Glomerular endothelial cell (primary cell): ENCODE data around the gene PLEKHA7. TPM values are rescaled to one million over a fixed set of nuclear protein-coding genes. Genes with fewer than 3 reads are reported as not detected.

Experiments
- DNase-seq: peaks from one replicate; pipeline ENCODE4 v3.0.0-alpha.2; 2011; ENCODE audit warnings: low read depth, low spot score; ENCODE audit errors: extremely low read depth
- total RNA-seq: library from RNA; depleted of rRNA; stranded (reverse); fragments of >200 nt; gene quantifications from 2 replicates; pipeline ENCODE4 v1.2.3, GENCODE V29; 2015

The PLEKHA7 gene
- total RNA-seq, 1 donor from 2014 or later: 0.18 TPM

GRCh38 chr11:16749666-16750065 lies 264.5 kb downstream of the PLEKHA7 start:
- DNase-seq: no peak

- no peak for DNase-seq
Measured at GRCh38 chr11:16749092-16749491, 265.1 kb downstream of the PLEKHA7 start.

- DNase-seq: no peak
Measured at GRCh38 chr11:16745950-16746605, 268.1 kb downstream of the PLEKHA7 start.

- DNase-seq: no peak
Measured at GRCh38 chr11:16744128-16744725, 270.0 kb downstream of the PLEKHA7 start.

- no peak for DNase-seq
Measured at GRCh38 chr11:16743478-16743877, 270.7 kb downstream of the PLEKHA7 start.

- no peak for DNase-seq
Measured at GRCh38 chr11:16741473-16741872, 272.7 kb downstream of the PLEKHA7 start.

GRCh38 chr11:16738947-16739815 lies 275.0 kb downstream of the PLEKHA7 start:
- no peak for DNase-seq

GRCh38 chr11:16738193-16738946 lies 275.8 kb downstream of the PLEKHA7 start, which contains the start of gene C11orf58:
TSS of gene C11orf58 (plus strand) at chr11:16738647. CDS start at chr11:16738779, 132 bp downstream.
- DNase-seq: peak; percentile 88

- no peak for DNase-seq
Measured at GRCh38 chr11:16737818-16738192, 276.4 kb downstream of the PLEKHA7 start.

Other genes starting within 250 kb of the PLEKHA7 start
- gene RPS13, start 63.3 kb upstream of the PLEKHA7 start, total RNA-seq: 955 and 1,483 TPM in 2 replicates
- 56.3 and 57.8 TPM in 2 replicates for gene PIK3C2A, start 193.6 kb upstream of the PLEKHA7 start, total RNA-seq